ENCODE results near the gene MYO9A. TPM values are rescaled to one million over a fixed set of nuclear protein-coding genes. Genes with fewer than 3 reads are reported as not detected.

Gene MYO9A
- polyA plus RNA-seq, 3 donors = 3.9 to 6.6 (median 5.0) TPM

DNA sequence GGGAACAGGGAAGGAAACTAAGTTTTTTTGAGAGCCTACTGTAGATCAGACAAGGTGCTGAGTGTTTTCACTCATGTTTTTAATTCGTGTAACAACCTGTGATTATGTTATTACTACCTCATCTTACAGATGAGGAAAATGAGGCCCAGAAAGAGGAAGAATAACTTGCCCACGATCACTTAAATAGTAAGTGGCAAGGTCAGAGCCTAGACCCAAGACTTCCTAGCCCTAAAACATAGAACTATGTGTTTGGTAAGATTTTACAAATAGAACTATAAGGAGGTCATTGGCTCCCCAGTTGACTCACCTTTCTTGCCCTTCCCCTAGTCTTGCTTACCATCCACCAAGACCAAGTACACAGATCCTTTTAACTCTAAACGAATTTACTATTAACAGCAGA lies 14.0 kb upstream of the MYO9A start:
- Mint-ChIP-seq H3K36me3 (no peaks in the 10 kb centered on the region), H3K9me3 (no peaks in the 10 kb centered on the region), H3K4me1 (no peaks in the 10 kb centered on the region), H3K4me3 (no peak overlapping the region), H3K27ac (no peak overlapping the region), H3K27me3 (ENCODE audit: low read depth in 3 of 3) (peaks cover 0 to 2% (median 0%) of the 10 kb centered on the region in 3 donors)
- TF ChIP-seq, protein P1, sequence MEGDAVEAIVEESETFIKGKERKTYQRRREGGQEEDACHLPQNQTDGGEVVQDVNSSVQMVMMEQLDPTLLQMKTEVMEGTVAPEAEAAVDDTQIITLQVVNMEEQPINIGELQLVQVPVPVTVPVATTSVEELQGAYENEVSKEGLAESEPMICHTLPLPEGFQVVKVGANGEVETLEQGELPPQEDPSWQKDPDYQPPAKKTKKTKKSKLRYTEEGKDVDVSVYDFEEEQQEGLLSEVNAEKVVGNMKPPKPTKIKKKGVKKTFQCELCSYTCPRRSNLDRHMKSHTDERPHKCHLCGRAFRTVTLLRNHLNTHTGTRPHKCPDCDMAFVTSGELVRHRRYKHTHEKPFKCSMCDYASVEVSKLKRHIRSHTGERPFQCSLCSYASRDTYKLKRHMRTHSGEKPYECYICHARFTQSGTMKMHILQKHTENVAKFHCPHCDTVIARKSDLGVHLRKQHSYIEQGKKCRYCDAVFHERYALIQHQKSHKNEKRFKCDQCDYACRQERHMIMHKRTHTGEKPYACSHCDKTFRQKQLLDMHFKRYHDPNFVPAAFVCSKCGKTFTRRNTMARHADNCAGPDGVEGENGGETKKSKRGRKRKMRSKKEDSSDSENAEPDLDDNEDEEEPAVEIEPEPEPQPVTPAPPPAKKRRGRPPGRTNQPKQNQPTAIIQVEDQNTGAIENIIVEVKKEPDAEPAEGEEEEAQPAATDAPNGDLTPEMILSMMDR (IDR thresholded peaks at IDR 0.05) = no peak
- Histone ChIP-seq H3K4me2 (replicated peaks; ENCODE audit: extremely low read depth, low read length, poor library complexity, severe bottlenecking) (no peak overlapping the region), H3K79me2 (ENCODE audit: insufficient read depth, low read length) (no peaks in the 10 kb centered on the region), H3K9me3 (replicated peaks in 1 of 2; ENCODE audit: control insufficient read depth in 1 of 2, insufficient read depth in 1 of 2, low read length in 2 of 2) (no peaks in the 10 kb centered on the region), H3K4me1 (ENCODE audit: control insufficient read depth in 1 of 2, insufficient read depth in 2 of 2, low read length in 2 of 2) (no peaks in the 10 kb centered on the region), H2AFZ (ENCODE audit: insufficient read depth, low read depth, low read length, poor library complexity, severe bottlenecking) (no peak overlapping the region), H3K9ac (ENCODE audit: insufficient read depth, low read length, poor library complexity, severe bottlenecking) (no peak overlapping the region), H4K20me1 (ENCODE audit: insufficient read depth, low read length) (no peaks in the 10 kb centered on the region), H3K36me3 (replicated peaks in 1 of 2; ENCODE audit: control insufficient read depth in 1 of 2, insufficient read depth in 2 of 2, low read length in 2 of 2) (no peaks in the 10 kb centered on the region), H3K27me3 (ENCODE audit: control insufficient read depth in 2 of 2, insufficient read depth in 2 of 2, low read length in 2 of 2) (no peaks in the 10 kb centered on the region), H3K4me3 (replicated peaks in 1 of 3; ENCODE audit: low read depth in 2 of 3, low read length in 3 of 3) (no peak overlapping the region), H3K27ac (ENCODE audit: low read depth in 1 of 2, low read length in 2 of 2) (no peak overlapping the region)
- no CpG with 5 or more reads among the region's 3 CpGs for WGBS (ENCODE audit: insufficient coverage)
- no peak for DNase-seq
- intact Hi-C loops (cut with micrococcal nuclease) = no loop called here

DNA sequence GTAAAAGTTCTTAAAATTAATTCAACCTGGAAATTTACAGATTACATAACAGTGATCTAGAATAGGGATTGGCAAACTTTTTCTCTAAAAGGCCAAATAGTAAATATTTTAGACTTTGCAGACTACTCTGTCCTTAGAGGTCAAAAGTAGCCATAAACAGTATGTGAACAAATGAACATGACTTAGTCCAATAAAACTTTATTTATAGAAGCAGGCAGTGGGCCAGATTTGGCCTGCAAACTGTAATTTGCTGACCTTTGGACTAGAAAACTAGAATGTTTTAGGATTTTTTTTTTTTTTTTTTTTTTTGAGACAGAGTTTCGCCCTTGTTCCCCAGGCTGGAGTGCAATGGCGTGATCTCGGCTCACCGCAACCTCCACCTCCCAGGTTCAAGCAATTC lies 12.3 kb upstream of the MYO9A start:
- 100% methylated on average over 2 of the region's 4 CpGs for WGBS (ENCODE audit: insufficient coverage)
- Histone ChIP-seq H4K20me1 (ENCODE audit: insufficient read depth, low read length) (no peaks in the 10 kb centered on the region), H3K9ac (ENCODE audit: insufficient read depth, low read length, poor library complexity, severe bottlenecking) (no peak overlapping the region), H3K9me3 (replicated peaks in 1 of 2; ENCODE audit: control insufficient read depth in 1 of 2, insufficient read depth in 1 of 2, low read length in 2 of 2) (no peaks in the 10 kb centered on the region), H3K27ac (ENCODE audit: low read depth in 1 of 2, low read length in 2 of 2) (no peak overlapping the region), H3K4me3 (replicated peaks in 1 of 3; ENCODE audit: low read depth in 2 of 3, low read length in 3 of 3) (no peak overlapping the region), H2AFZ (ENCODE audit: insufficient read depth, low read depth, low read length, poor library complexity, severe bottlenecking) (no peak overlapping the region), H3K4me1 (ENCODE audit: control insufficient read depth in 1 of 2, insufficient read depth in 2 of 2, low read length in 2 of 2) (no peaks in the 10 kb centered on the region), H3K4me2 (replicated peaks; ENCODE audit: extremely low read depth, low read length, poor library complexity, severe bottlenecking) (no peak overlapping the region), H3K79me2 (ENCODE audit: insufficient read depth, low read length) (no peaks in the 10 kb centered on the region), H3K27me3 (ENCODE audit: control insufficient read depth in 2 of 2, insufficient read depth in 2 of 2, low read length in 2 of 2) (no peaks in the 10 kb centered on the region), H3K36me3 (replicated peaks in 1 of 2; ENCODE audit: control insufficient read depth in 1 of 2, insufficient read depth in 2 of 2, low read length in 2 of 2) (no peaks in the 10 kb centered on the region)
- Mint-ChIP-seq H3K4me3 (no peak overlapping the region), H3K36me3 (no peaks in the 10 kb centered on the region), H3K9me3 (no peaks in the 10 kb centered on the region), H3K27ac (no peak overlapping the region), H3K4me1 (no peaks in the 10 kb centered on the region), H3K27me3 (ENCODE audit: low read depth in 3 of 3) (peaks cover 0 to 2% (median 0%) of the 10 kb centered on the region in 3 donors)
- TF ChIP-seq, protein P1 (IDR thresholded peaks at IDR 0.05) = no peak
- intact Hi-C loops (cut with micrococcal nuclease) = no loop called here
- no peak for DNase-seq
